ENCODE data around the gene NIBAN1.
"Not testable (repeated sequence)": the region's sequence is repeated elsewhere in the genome, so short reads cannot be mapped to it uniquely, and the experiment has no call there.

Gene NIBAN1

DNA sequence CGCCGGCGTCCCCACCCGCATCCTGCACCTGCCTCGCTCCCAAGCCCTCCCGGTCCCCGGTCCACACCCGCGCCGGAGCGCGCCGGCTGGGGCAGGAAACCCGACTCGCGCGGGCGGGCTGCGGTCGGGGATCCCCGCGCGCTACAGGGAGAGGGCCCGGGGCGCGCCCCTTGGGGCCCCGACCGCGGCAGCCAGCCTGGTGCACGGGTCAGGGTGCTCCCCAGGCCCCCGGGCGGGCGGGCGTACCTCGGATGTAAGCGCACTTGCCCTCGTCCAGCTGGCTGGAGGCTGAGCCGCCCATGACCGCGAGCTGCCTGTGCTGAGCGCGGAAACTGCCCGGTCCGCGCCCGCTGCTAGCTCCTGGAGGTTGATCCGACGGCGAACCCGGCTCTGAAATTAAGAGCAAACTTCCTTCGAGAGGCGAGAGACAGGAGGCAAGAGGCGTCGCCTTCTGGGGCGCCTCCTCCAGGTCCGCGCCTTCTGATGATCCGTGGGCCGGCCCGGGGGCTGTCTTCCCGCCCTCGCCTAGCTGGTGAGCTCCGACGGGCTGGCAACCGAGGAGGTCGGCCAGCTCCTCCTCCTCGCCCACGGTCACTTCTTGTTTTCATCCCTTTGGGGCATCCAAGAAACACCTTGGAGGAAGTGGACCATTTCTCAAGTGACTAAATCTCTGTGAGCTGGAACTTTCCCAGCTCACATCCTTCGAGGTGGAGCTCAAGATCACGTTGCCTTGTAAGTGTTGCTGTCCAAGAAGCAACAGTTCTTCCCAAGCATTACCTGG is at the start of gene NIBAN1:
Gene NIBAN1, minus strand, starts transcription at position 453 of the 781 bp plus-strand sequence. Its CDS starts 152 bp downstream, at position 301.
- Mint-ChIP-seq H3K9me3 (no peaks in the 10 kb centered on the region), H3K27ac (peak within 1 kb of the TSS; percentile 100), H3K4me1 (ENCODE audit: low read depth) (peaks cover 64% of the 10 kb centered on the region), H3K36me3 (ENCODE audit: low read depth) (peaks cover 9% of the 10 kb centered on the region), H3K27me3 (peaks cover 21% of the 10 kb centered on the region), H3K4me3 (peak within 1 kb of the TSS; percentile 96)

DNA sequence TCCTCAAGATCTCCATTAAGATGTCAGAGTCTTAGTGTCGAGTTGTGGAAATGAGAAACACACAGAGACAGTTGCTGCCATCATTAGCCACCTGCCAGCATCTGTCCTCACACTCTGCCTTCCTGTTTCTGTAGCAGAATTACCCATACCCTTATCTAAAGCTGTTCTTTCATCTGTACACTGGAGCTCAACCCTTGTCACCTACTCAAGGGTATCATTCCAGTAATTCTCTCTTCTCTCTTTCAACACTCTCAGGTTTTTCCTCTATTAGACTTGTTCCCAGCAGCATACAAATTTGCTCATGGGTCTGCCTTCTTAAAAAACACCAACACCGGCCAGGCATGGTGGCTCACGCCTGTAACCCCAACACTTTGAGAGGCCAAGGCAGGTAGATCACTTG is 43.7 kb upstream of the NIBAN1 start:
- no peaks in the 10 kb centered on the region for H3K9me3 Mint-ChIP-seq
- no peaks in the 10 kb centered on the region for H3K36me3 Mint-ChIP-seq (ENCODE audit: low read depth)
- no peaks in the 10 kb centered on the region for H3K4me1 Mint-ChIP-seq (ENCODE audit: low read depth)
- H3K4me3 Mint-ChIP-seq: no peak overlapping the region
- peaks cover 12% of the 10 kb centered on the region for H3K27me3 Mint-ChIP-seq
- no peak overlapping the region for H3K27ac Mint-ChIP-seq

DNA sequence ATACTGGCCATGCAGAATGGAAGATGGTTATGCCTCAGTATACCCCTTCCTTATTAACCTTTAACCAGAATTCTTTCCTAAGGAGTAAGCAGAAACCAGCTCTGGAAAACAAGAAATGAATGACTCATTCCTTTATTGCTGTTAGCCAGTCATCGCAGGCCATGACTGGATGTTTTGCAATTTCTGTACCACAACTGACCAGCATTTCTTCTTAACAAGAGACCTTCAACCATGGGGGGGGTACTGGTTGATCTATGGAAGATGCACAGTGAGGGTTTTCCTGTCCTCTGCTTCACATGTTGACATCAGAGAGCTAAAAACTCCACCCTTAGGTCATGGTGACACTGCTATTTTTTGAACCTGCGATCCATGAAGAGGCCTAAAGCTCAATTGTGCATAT is 43.0 kb upstream of the NIBAN1 start:
- peaks cover 12% of the 10 kb centered on the region for H3K27me3 Mint-ChIP-seq
- no peaks in the 10 kb centered on the region for H3K9me3 Mint-ChIP-seq
- H3K36me3 Mint-ChIP-seq (ENCODE audit: low read depth): no peaks in the 10 kb centered on the region
- H3K4me3 Mint-ChIP-seq: no peak overlapping the region
- no peak overlapping the region for H3K27ac Mint-ChIP-seq
- H3K4me1 Mint-ChIP-seq (ENCODE audit: low read depth): no peaks in the 10 kb centered on the region

DNA sequence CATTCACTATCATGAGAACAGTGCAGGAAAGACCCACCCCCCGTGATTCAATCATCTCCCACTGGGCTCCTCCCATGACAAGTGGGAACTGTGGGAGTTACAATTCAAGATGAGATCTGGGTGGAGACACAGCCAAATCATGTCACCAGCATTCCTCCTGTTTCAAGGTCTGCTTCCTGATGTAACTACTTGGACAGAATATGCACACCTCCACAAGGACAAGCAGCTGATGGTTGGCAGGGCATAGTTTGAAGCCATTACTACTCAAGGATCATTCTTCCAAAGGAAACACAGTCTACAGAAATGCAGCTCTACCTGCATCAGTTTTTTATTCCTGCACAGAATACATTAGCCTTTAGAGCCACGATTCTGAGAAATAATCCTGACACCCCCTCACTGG is 42.6 kb upstream of the NIBAN1 start:
- no peak overlapping the region for H3K27ac Mint-ChIP-seq
- H3K4me3 Mint-ChIP-seq: no peak overlapping the region
- H3K9me3 Mint-ChIP-seq: no peaks in the 10 kb centered on the region

GRCh38 chr1:185015631-185016030 is 41.3 kb upstream of the NIBAN1 start:
- H3K36me3 Mint-ChIP-seq (ENCODE audit: low read depth): no peaks in the 10 kb centered on the region
- no peak overlapping the region for H3K4me3 Mint-ChIP-seq
- H3K9me3 Mint-ChIP-seq: no peaks in the 10 kb centered on the region
- H3K27ac Mint-ChIP-seq: no peak overlapping the region
- H3K27me3 Mint-ChIP-seq: peaks cover 15% of the 10 kb centered on the region
- no peaks in the 10 kb centered on the region for H3K4me1 Mint-ChIP-seq (ENCODE audit: low read depth)

More for the DNA sequence above, 42.6 kb upstream of the NIBAN1 start:
- Mint-ChIP-seq H3K4me1 (ENCODE audit: low read depth) (no peaks in the 10 kb centered on the region), H3K36me3 (ENCODE audit: low read depth) (no peaks in the 10 kb centered on the region), H3K27me3 (peaks cover 15% of the 10 kb centered on the region)

- peaks cover 15% of the 10 kb centered on the region for H3K27me3 Mint-ChIP-seq
- H3K9me3 Mint-ChIP-seq: no peaks in the 10 kb centered on the region
- no peaks in the 10 kb centered on the region for H3K4me1 Mint-ChIP-seq (ENCODE audit: low read depth)
- H3K27ac Mint-ChIP-seq: no peak overlapping the region
- H3K4me3 Mint-ChIP-seq: no peak overlapping the region
- no peaks in the 10 kb centered on the region for H3K36me3 Mint-ChIP-seq (ENCODE audit: low read depth)
Measured at GRCh38 chr1:185014941-185015340, 40.6 kb upstream of the NIBAN1 start.

DNA sequence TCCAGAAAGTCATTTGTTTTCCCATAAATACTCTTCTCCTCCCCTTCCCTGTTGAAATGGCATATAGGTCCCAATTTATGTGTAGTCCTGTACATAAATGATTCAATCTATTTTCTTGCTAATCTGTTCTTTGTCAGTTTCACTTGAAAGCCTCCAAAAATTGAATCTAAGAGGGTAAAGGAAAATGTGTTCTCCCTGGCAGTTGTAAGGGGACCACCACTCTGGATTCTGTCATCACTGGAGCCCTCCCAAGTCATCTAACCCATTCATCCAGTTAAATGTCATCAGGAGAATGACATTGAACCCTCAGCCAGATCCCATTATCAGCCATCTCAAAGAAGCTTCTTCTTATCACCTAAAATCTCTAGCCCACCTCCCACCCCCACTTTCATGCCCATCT is 36.1 kb upstream of the NIBAN1 start:
- no peaks in the 10 kb centered on the region for H3K36me3 Mint-ChIP-seq (ENCODE audit: low read depth)
- H3K4me3 Mint-ChIP-seq: no peak overlapping the region
- no peak overlapping the region for H3K27ac Mint-ChIP-seq
- no peaks in the 10 kb centered on the region for H3K9me3 Mint-ChIP-seq
- peaks cover 12% of the 10 kb centered on the region for H3K27me3 Mint-ChIP-seq
- H3K4me1 Mint-ChIP-seq (ENCODE audit: low read depth): no peaks in the 10 kb centered on the region

GRCh38 chr1:185008838-185009237 is 34.5 kb upstream of the NIBAN1 start:
- H3K4me1 Mint-ChIP-seq (ENCODE audit: low read depth): no peaks in the 10 kb centered on the region
- no peak overlapping the region for H3K27ac Mint-ChIP-seq
- peaks cover 8% of the 10 kb centered on the region for H3K27me3 Mint-ChIP-seq

GRCh38 chr1:185001312-185001880 is 27.1 kb upstream of the NIBAN1 start:
- H3K9me3 Mint-ChIP-seq; H3K27ac Mint-ChIP-seq; H3K4me1 Mint-ChIP-seq (ENCODE audit: low read depth); H3K36me3 Mint-ChIP-seq (ENCODE audit: low read depth); H3K4me3 Mint-ChIP-seq: not testable (repeated sequence)
- H3K27me3 Mint-ChIP-seq: peaks cover 12% of the 10 kb centered on the region

More at GRCh38 chr1:185008838-185009237, 34.5 kb upstream of the NIBAN1 start:
- Mint-ChIP-seq H3K36me3 (ENCODE audit: low read depth) (no peaks in the 10 kb centered on the region), H3K4me3 (no peak overlapping the region), H3K9me3 (no peaks in the 10 kb centered on the region)

DNA sequence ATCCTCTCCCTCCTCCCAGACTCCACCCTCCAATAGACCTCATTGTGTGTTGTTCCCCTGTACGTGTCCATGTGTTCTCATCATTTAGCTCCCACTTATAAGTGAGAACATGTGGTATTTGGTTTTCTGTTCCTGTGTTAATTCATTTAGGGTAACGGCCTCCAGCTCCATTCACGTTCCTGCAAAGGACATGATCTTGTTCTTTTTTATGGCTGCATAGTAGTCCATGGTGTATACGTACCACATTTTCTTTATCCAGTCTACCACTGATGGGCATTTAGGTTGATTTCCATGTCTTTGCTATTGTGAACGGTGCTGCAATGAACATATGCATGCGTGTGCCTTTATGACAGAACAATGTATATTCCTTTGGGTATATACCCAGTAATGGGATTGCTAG is 25.7 kb upstream of the NIBAN1 start:
- not testable (repeated sequence) for H3K36me3 Mint-ChIP-seq (ENCODE audit: low read depth); H3K4me1 Mint-ChIP-seq (ENCODE audit: low read depth); H3K4me3 Mint-ChIP-seq; H3K9me3 Mint-ChIP-seq; H3K27ac Mint-ChIP-seq
- peaks cover 18% of the 10 kb centered on the region for H3K27me3 Mint-ChIP-seq

DNA sequence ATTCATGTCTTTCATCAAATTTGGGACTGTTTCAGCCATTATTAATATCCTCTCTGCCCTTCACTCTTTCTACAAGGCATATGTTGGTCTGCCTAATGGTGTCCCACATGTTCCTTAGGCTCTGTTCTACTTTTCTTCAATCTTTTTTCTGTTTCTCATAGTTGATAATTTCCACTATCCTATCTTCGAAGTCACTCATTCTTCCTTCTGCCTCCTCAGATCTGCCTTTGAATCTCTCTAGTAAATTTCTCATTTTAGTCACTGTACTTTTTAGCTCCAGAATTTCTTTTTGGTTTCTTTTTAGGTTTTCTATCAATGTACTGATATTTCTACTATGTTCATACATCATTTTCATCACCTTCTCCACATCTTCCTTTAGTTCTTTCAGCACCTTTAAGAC is 20.0 kb upstream of the NIBAN1 start:
- Mint-ChIP-seq H3K4me3 (no peak overlapping the region), H3K9me3 (peaks cover 6% of the 10 kb centered on the region), H3K4me1 (ENCODE audit: low read depth) (no peaks in the 10 kb centered on the region), H3K27me3 (peaks cover 11% of the 10 kb centered on the region), H3K36me3 (ENCODE audit: low read depth) (no peaks in the 10 kb centered on the region), H3K27ac (no peak overlapping the region)

- Mint-ChIP-seq H3K36me3 (ENCODE audit: low read depth) (no peaks in the 10 kb centered on the region), H3K27me3 (peaks cover 11% of the 10 kb centered on the region), H3K4me3 (no peak overlapping the region), H3K9me3 (peaks cover 6% of the 10 kb centered on the region), H3K27ac (no peak overlapping the region), H3K4me1 (ENCODE audit: low read depth) (no peaks in the 10 kb centered on the region)
Measured at GRCh38 chr1:184992271-184992670, 18.0 kb upstream of the NIBAN1 start.

DNA sequence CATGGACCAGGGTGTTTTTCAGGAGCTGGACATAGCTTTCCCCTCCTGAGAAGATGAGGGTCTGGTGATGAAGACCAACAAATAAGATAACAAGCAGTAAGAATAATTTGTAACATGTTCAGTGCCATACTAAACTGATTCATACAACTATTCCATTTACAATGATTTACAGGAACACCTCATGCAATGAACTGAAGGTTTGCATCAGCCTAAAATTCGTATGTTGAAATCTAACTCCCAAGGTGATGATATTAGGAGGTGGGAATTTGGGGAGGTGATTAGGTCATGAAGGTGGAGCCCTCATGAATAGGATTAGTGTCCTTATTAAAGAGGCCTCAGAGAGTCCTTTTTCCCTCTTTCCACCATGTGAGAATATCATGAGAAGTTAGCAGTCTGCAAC is 15.9 kb upstream of the NIBAN1 start:
- peaks cover 6% of the 10 kb centered on the region for H3K9me3 Mint-ChIP-seq
- no peak overlapping the region for H3K27ac Mint-ChIP-seq
- no peak overlapping the region for H3K4me3 Mint-ChIP-seq
- no peaks in the 10 kb centered on the region for H3K36me3 Mint-ChIP-seq (ENCODE audit: low read depth)
- H3K27me3 Mint-ChIP-seq: peaks cover 15% of the 10 kb centered on the region
- H3K4me1 Mint-ChIP-seq (ENCODE audit: low read depth): no peaks in the 10 kb centered on the region

- H3K27me3 Mint-ChIP-seq: peaks cover 10% of the 10 kb centered on the region
- H3K27ac Mint-ChIP-seq: no peak overlapping the region
- no peaks in the 10 kb centered on the region for H3K4me1 Mint-ChIP-seq (ENCODE audit: low read depth)
- H3K9me3 Mint-ChIP-seq: no peaks in the 10 kb centered on the region
- no peak overlapping the region for H3K4me3 Mint-ChIP-seq
- no peaks in the 10 kb centered on the region for H3K36me3 Mint-ChIP-seq (ENCODE audit: low read depth)
Measured at GRCh38 chr1:184988506-184988905, 14.2 kb upstream of the NIBAN1 start.

- Mint-ChIP-seq H3K4me1 (ENCODE audit: low read depth) (no peaks in the 10 kb centered on the region), H3K9me3 (no peaks in the 10 kb centered on the region), H3K36me3 (ENCODE audit: low read depth) (no peaks in the 10 kb centered on the region), H3K27me3 (peaks cover 16% of the 10 kb centered on the region), H3K4me3 (no peak overlapping the region), H3K27ac (no peak overlapping the region)
Measured at GRCh38 chr1:184987696-184988095, 13.4 kb upstream of the NIBAN1 start.

GRCh38 chr1:184986250-184986649 is 11.9 kb upstream of the NIBAN1 start:
- H3K27me3 Mint-ChIP-seq: peaks cover 16% of the 10 kb centered on the region
- H3K4me3 Mint-ChIP-seq: no peak overlapping the region
- H3K36me3 Mint-ChIP-seq (ENCODE audit: low read depth): no peaks in the 10 kb centered on the region
- no peak overlapping the region for H3K27ac Mint-ChIP-seq
- no peaks in the 10 kb centered on the region for H3K9me3 Mint-ChIP-seq
- H3K4me1 Mint-ChIP-seq (ENCODE audit: low read depth): peaks cover 7% of the 10 kb centered on the region
